ENCODE measurements around the gene HNRNPA1.

Gene HNRNPA1

DNA sequence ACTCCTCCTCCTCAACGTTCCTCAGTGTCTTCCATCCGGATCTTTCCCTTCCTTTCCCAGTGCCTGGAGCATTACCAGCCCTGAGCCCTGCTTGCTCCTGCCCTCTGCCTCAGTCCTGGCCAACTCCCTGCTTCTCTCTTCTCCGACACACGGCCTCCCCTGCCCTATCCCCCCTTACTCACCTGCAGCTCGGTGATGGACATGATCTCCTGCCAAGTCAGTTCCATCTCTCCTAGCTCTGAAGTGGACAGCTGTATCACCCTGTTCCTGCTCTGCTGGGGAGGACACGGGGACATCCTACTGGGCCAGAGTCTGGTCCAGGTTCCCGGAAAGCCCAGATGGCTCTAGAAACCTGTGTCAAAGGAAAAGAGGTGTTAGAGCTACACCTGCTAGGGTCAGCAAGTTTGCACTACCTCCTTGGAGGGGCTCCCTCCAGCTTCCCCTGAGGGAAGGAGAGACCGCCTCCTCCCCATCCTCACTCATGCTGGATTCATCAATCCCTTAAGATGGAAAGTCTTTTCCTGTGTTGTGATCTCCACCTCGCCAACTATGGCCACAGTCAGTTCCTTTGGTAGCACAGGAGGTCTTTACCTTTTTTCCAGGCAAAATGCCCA, 14.5 kb downstream of the HNRNPA1 start:
- Histone ChIP-seq H3K4me1 (ENCODE audit: insufficient read depth, low read length, poor library complexity, severe bottlenecking) (peaks cover 50% of the 10 kb centered on the region), H3F3A (ENCODE audit: low read depth) (peaks cover 5% of the 10 kb centered on the region), H3K27me3 (ENCODE audit: insufficient read depth, low read length, poor library complexity, severe bottlenecking) (no peaks in the 10 kb centered on the region), H3K4me2 (ENCODE audit: low read depth, low read length, poor library complexity, severe bottlenecking) (peak overlapping the region; percentile 83), H3K79me2 (ENCODE audit: insufficient read depth, low read length) (peaks cover 90% of the 10 kb centered on the region), H4K20me1 (ENCODE audit: insufficient read depth, low read length, poor library complexity, severe bottlenecking) (peaks cover 21% of the 10 kb centered on the region), H3K4me3 (ENCODE audit: low read length, poor library complexity, severe bottlenecking) (peak overlapping the region; percentile 57), H3K36me3 (ENCODE audit: insufficient read depth, low read length) (peaks cover 25% of the 10 kb centered on the region; the same call in 1 of the 2 replicates), H2AFZ (ENCODE audit: low read length) (no peak overlapping the region), H3K9me3 (ENCODE audit: insufficient read depth, low read depth, low read length) (no peaks in the 10 kb centered on the region), H3K9ac (ENCODE audit: low read depth, low read length, poor library complexity, severe bottlenecking) (peak overlapping the region; percentile 54), H3K9me2 (replicated peaks; ENCODE audit: low read depth, low read length) (no peaks in the 10 kb centered on the region)
- no peak for TF ChIP-seq EZH2phosphoT487 (IDR thresholded peaks at IDR 0.05; ENCODE audit: borderline replicate concordance)
- TF ChIP-seq CTCF (conservative IDR thresholded peaks at IDR 0.05; ENCODE audit: low read length) = no peak

GRCh38 chr12:54296393-54297099, 16.0 kb downstream of the HNRNPA1 start:
- Histone ChIP-seq H3F3A (ENCODE audit: low read depth) (no peaks in the 10 kb centered on the region; the same call in 1 of the 2 replicates), H3K4me3 (ENCODE audit: low read length, poor library complexity, severe bottlenecking) (peak overlapping the region; percentile 19), H2AFZ (ENCODE audit: low read length) (no peak overlapping the region), H3K79me2 (ENCODE audit: insufficient read depth, low read length) (peaks cover 95% of the 10 kb centered on the region), H3K36me3 (ENCODE audit: insufficient read depth, low read length) (peaks cover 18% of the 10 kb centered on the region; the same call in 1 of the 2 replicates), H4K20me1 (ENCODE audit: insufficient read depth, low read length, poor library complexity, severe bottlenecking) (peaks cover 20% of the 10 kb centered on the region), H3K4me2 (ENCODE audit: low read depth, low read length, poor library complexity, severe bottlenecking) (peak overlapping the region; percentile 52), H3K4me1 (ENCODE audit: insufficient read depth, low read length, poor library complexity, severe bottlenecking) (peaks cover 56% of the 10 kb centered on the region), H3K27me3 (ENCODE audit: insufficient read depth, low read length, poor library complexity, severe bottlenecking) (peaks cover 5% of the 10 kb centered on the region), H3K9me3 (ENCODE audit: insufficient read depth, low read depth, low read length) (no peaks in the 10 kb centered on the region), H3K9ac (ENCODE audit: low read depth, low read length, poor library complexity, severe bottlenecking) (peak overlapping the region; percentile 53), H3K9me2 (replicated peaks; ENCODE audit: low read depth, low read length) (no peaks in the 10 kb centered on the region)
- TF ChIP-seq EZH2phosphoT487 (IDR thresholded peaks at IDR 0.05; ENCODE audit: borderline replicate concordance) = no peak
- no peak for TF ChIP-seq CTCF (conservative IDR thresholded peaks at IDR 0.05; ENCODE audit: low read length)

DNA sequence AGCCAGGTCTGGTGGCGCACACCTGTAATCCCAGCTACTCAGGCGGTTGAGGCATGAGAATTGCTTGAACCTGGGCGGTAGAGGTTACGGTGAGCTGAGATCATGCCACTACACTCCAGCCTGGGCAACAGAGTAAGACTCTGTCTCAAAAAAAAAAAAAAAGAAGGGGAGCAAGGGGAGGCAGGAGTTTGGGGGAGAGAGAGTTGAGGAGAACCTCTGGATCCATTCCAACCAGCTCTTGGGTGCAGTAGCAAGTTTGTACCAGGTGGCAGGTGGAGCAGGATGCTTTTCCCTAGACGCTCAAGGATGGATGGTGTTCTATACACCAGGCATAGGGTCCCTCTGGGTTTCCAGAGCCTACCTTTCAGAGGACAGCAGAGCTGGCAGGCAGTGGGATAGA, 18.4 kb downstream of the HNRNPA1 start:
- Histone ChIP-seq H3F3A (ENCODE audit: low read depth) (peaks cover 7% of the 10 kb centered on the region; the same call in 1 of the 2 replicates), H2AFZ (ENCODE audit: low read length) (no peak overlapping the region), H3K36me3 (ENCODE audit: insufficient read depth, low read length) (no peaks in the 10 kb centered on the region), H3K4me1 (ENCODE audit: insufficient read depth, low read length, poor library complexity, severe bottlenecking) (peaks cover 79% of the 10 kb centered on the region), H3K9ac (ENCODE audit: low read depth, low read length, poor library complexity, severe bottlenecking) (peak overlapping the region; percentile 99), H3K4me3 (ENCODE audit: low read length, poor library complexity, severe bottlenecking) (peak overlapping the region; percentile 95), H3K4me2 (ENCODE audit: low read depth, low read length, poor library complexity, severe bottlenecking) (peak overlapping the region; percentile 98), H3K9me2 (replicated peaks; ENCODE audit: low read depth, low read length) (no peaks in the 10 kb centered on the region), H3K79me2 (ENCODE audit: insufficient read depth, low read length) (peaks cover 84% of the 10 kb centered on the region), H3K9me3 (ENCODE audit: insufficient read depth, low read depth, low read length) (no peaks in the 10 kb centered on the region), H3K27me3 (ENCODE audit: insufficient read depth, low read length, poor library complexity, severe bottlenecking) (peaks cover 5% of the 10 kb centered on the region), H4K20me1 (ENCODE audit: insufficient read depth, low read length, poor library complexity, severe bottlenecking) (peaks cover 8% of the 10 kb centered on the region)
- no peak for TF ChIP-seq EZH2phosphoT487 (IDR thresholded peaks at IDR 0.05; ENCODE audit: borderline replicate concordance)
- no peak; the same call in 1 of the 2 replicates for TF ChIP-seq CTCF (conservative IDR thresholded peaks at IDR 0.05; ENCODE audit: low read length)
